Epithelial cell of proximal tubule (primary cell): ENCODE data around the gene TNFRSF1A. TPM values are rescaled to one million over a fixed set of nuclear protein-coding genes. Genes with fewer than 3 reads are reported as not detected.

Experiments
- DNase-seq: peaks from one replicate; pipeline ENCODE4 v3.0.0-alpha.2; 2011; ENCODE audit warnings: low read depth
- H3K4me3 ChIP-seq: 2 replicates; pipeline ENCODE4 v1.5.1; 2011; ENCODE audit warnings: low read depth, mild to moderate bottlenecking, low read length
- total RNA-seq: library from RNA; depleted of rRNA; stranded (reverse); fragments of >200 nt; gene quantifications from 2 replicates; pipeline ENCODE4 v1.2.3, GENCODE V29; 2015
- TF ChIP-seq, protein P1 (sequence below): conservative IDR thresholded peaks from 2 replicates; pipeline ENCODE4 v1.5.1; 2012; ENCODE audit warnings: low read depth, mild to moderate bottlenecking, low read length

TNFRSF1A gene
- total RNA-seq, 1 donor from 2014 or later: 163 TPM

GRCh38 chr12:6361834-6362233 is 20.0 kb upstream of the TNFRSF1A start:
- H3K4me3 ChIP-seq: no peak overlapping the region
- TF ChIP-seq, protein P1, sequence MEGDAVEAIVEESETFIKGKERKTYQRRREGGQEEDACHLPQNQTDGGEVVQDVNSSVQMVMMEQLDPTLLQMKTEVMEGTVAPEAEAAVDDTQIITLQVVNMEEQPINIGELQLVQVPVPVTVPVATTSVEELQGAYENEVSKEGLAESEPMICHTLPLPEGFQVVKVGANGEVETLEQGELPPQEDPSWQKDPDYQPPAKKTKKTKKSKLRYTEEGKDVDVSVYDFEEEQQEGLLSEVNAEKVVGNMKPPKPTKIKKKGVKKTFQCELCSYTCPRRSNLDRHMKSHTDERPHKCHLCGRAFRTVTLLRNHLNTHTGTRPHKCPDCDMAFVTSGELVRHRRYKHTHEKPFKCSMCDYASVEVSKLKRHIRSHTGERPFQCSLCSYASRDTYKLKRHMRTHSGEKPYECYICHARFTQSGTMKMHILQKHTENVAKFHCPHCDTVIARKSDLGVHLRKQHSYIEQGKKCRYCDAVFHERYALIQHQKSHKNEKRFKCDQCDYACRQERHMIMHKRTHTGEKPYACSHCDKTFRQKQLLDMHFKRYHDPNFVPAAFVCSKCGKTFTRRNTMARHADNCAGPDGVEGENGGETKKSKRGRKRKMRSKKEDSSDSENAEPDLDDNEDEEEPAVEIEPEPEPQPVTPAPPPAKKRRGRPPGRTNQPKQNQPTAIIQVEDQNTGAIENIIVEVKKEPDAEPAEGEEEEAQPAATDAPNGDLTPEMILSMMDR: no peak
- DNase-seq: no peak

DNA sequence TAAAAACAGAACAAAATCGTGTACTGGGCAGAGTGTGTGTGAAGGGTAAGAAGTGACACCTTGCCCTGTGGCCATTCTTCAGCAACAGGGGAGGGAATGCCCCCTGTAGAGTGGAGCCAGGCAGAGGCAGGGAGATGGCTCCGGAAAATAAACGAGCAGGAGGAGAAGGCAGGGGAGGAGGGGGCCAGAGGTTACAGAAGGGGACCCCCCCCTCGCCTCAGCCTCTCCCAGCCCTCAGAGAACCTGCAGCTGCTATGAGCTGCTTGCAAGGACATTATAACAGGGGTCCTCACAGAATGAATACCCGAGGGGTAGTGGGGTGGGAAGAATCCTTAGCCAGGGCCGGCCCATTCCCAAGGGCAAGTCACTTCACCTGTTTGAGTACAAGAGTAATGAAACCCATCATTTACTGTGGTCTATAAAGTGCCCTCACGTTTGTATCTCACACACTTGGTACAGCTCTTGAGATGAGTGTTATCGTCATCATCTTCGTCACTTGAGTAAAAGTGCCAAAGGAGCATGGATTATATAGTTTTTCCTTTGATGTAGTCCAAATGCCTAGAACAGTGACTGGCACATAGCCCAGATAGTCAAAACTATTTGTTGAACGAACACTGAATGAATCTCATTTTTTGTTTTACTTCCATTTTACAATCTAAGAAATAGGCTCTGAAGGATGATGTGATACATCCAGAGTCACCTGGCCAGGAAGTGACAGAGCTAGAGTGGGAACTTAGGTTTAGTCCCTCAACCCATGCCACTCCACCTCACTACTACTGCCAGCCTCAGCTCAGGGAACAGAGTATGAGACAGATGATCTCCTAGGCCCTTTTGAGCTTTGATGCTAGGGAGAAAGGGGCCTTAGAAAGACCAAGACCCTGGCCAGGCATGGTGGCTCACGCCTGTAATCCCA is 19.0 kb upstream of the TNFRSF1A start:
- no peak for DNase-seq
- TF ChIP-seq, protein P1: no peak
- H3K4me3 ChIP-seq: no peak overlapping the region

GRCh38 chr12:6360080-6360571 is 18.2 kb upstream of the TNFRSF1A start:
- no peak overlapping the region for H3K4me3 ChIP-seq
- no peak for DNase-seq
- TF ChIP-seq, protein P1: no peak

GRCh38 chr12:6358881-6359280 is 17.0 kb upstream of the TNFRSF1A start:
- TF ChIP-seq, protein P1: no peak
- DNase-seq: no peak
- no peak overlapping the region for H3K4me3 ChIP-seq

DNA sequence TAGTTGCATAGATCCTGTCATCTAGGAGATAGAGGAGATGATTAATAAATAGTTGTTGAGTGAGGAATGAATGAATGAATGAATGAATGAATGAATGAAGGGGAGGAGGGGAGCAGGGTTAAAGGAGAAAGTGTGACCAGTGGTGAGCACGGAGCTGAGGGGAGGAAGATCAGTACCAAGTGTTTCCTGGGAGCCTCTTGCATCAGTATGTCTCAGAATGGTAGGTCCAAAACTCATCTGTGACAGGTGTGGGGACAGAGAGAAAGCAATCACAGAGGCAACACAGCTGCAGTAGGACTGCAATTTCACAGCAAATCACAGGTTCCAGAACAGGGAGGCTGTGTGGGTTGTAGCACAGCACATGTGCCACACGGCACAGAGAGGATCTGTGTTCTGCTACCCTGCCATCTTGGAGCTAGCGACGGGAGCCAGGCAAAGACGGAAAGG is 14.5 kb upstream of the TNFRSF1A start:
- DNase-seq: no peak
- TF ChIP-seq, protein P1: no peak
- no peak overlapping the region for H3K4me3 ChIP-seq

DNA sequence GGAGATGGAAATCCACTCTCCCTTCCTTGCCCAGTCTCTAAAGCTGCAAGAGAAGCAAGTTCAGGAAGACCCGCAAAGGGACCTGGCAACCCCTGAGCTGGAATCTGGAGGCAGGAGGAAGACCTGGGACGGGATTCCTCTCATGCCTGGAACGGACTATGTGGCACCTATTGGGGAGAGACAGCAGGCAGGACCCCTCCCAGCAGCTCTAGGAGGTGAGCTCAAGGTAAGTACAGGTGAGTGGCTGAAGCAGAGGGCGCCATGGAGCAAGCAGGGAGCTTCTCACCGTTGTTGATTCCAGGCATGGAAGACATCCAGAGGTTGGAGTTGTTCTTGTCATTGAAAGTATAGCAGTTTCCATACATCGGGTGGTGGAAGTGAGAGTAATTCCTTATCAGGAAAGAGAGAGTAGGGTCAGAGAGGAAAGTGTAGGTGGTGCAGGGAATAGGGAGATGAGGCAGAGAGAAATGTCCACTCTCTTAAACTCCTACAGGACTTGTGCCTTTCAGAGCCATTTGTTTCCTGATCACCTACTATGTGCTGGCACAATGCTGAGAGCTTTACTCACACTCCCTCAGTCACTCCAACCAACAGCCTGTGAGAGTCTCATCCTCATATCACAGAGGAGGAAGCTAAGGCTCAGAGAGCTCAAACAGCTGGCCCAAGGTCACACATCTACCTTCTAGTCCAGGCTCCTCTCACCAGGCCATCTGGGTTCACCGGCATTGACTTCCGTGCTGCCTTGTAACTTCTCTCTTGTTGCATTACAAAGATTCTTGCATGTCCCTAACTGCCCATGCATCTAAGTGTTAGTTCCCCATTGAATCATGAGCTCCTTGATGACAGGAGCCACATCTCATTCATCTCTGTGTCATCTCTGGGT is 13.9 kb upstream of the TNFRSF1A start:
- no peak for DNase-seq
- TF ChIP-seq, protein P1: no peak
- H3K4me3 ChIP-seq: no peak overlapping the region
